Measurements from ENCODE around the gene MSMP. TPM values are rescaled to one million over a fixed set of nuclear protein-coding genes. Genes with fewer than 3 reads are reported as not detected.

Gene MSMP
- total and polyA plus RNA-seq, 2 donors (not counting 1 experiment from before 2014, with no cell fraction given) = not detected

DNA sequence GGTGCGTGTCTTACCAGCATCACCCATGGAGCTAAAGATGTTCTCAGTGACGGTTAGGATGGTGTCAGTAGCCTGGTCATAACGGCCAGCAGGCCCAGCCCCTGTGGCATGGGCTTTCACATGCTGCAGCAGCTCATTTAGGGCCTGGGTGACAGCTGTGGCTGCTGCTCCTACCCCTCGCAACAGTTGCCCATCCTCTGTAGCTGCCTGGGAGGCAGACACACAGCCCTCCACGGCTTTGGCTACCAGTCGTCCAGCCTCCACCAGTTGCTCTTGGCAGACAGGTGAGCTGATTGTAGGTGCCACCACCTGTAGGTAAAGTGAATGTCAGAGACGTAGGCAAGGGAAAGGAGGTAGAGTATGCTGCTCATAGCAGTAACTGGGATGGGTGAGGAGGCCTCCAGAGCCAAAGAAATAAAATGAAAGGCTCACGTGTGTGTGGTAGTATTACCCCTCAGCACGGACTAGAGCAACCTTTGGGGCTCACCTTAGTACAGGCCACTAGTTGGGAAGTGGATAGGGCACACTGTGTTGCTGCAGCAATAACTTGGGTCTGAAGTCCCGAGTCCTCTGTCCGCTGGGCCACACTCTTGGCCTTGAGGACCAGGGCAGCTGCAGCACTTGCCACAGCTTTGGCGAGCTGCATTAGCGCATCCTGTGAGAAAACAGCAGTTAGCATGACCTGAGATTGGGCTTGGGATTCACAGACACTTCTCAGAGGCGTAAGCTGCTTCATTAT, 36.8 kb downstream of the MSMP start:
- Histone ChIP-seq H3K4me2 (ENCODE audit: extremely low read depth, insufficient read depth, low read length) (no peak overlapping the region), H3K79me2 (ENCODE audit: control insufficient read depth, insufficient read depth, low read length) (peaks cover 17% of the 10 kb centered on the region), H3K36me3 (ENCODE audit: control insufficient read depth, insufficient read depth, low read length) (peaks cover 70% of the 10 kb centered on the region), H3K27me3 (ENCODE audit: control insufficient read depth, insufficient read depth, low read length) (no peaks in the 10 kb centered on the region), H3K4me1 (ENCODE audit: control insufficient read depth, extremely low read depth, insufficient read depth, low read length) (no peaks in the 10 kb centered on the region), H3K27ac (ENCODE audit: insufficient read depth, low read length) (no peak overlapping the region), H3K9me3 (ENCODE audit: control insufficient read depth, insufficient read depth, low read depth, low read length) (no peaks in the 10 kb centered on the region), H4K20me1 (ENCODE audit: control insufficient read depth, extremely low read depth, insufficient read depth, low read length) (no peaks in the 10 kb centered on the region), H3K4me3 (replicated peaks in 1 of 4; ENCODE audit: control extremely low read depth in 1 of 4, insufficient read depth in 1 of 4, low read depth in 3 of 4, low read length in 4 of 4) (no peak overlapping the region), H3K9ac (ENCODE audit: insufficient read depth, low read length) (peak overlapping the region; percentile 6), H2AFZ (ENCODE audit: low read length) (no peak overlapping the region)
- TF ChIP-seq EZH2 (IDR thresholded peaks at IDR 0.05; ENCODE audit: low read length, missing control alignments) = no peak
- no peak for DNase-seq (ENCODE audit: low read depth in 2 of 2)

DNA sequence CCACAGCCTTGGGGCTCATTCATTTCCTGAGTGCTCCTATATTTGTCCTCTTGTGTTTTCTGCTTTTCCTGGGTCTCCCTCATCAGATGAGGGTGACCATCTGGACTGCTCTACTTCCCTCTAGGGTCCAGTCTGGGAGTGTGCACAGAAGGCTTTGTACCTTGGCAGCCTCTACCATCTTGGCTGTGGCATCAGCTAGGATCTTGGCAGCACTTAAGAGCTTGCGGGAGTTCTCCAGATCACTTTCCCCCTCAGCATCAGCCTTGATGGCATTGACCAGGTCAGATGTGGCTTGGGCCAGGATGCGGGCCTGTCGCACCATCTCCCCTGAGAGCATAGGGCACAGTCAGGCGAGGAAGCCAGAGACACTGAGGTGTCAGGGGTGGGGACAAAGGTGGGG, 37.8 kb downstream of the MSMP start:
- H3K4me3 ChIP-seq (replicated peaks in 1 of 4; ENCODE audit: control extremely low read depth in 1 of 4, insufficient read depth in 1 of 4, low read depth in 3 of 4, low read length in 4 of 4) = no peak overlapping the region
- H3K27ac ChIP-seq (ENCODE audit: insufficient read depth, low read length) = no peak overlapping the region
- no peaks in the 10 kb centered on the region for H4K20me1 ChIP-seq (ENCODE audit: control insufficient read depth, extremely low read depth, insufficient read depth, low read length)
- H3K9me3 ChIP-seq (ENCODE audit: control insufficient read depth, insufficient read depth, low read depth, low read length) = no peaks in the 10 kb centered on the region
- H3K4me1 ChIP-seq (ENCODE audit: control insufficient read depth, extremely low read depth, insufficient read depth, low read length) = no peaks in the 10 kb centered on the region
- H3K27me3 ChIP-seq (ENCODE audit: control insufficient read depth, insufficient read depth, low read length) = no peaks in the 10 kb centered on the region
- no peak overlapping the region for H3K9ac ChIP-seq (ENCODE audit: insufficient read depth, low read length)
- H3K36me3 ChIP-seq (ENCODE audit: control insufficient read depth, insufficient read depth, low read length) = peaks cover 68% of the 10 kb centered on the region
- peaks cover 7% of the 10 kb centered on the region for H3K79me2 ChIP-seq (ENCODE audit: control insufficient read depth, insufficient read depth, low read length)
- TF ChIP-seq EZH2 (IDR thresholded peaks at IDR 0.05; ENCODE audit: low read length, missing control alignments) = no peak
- TF ChIP-seq, protein P1, sequence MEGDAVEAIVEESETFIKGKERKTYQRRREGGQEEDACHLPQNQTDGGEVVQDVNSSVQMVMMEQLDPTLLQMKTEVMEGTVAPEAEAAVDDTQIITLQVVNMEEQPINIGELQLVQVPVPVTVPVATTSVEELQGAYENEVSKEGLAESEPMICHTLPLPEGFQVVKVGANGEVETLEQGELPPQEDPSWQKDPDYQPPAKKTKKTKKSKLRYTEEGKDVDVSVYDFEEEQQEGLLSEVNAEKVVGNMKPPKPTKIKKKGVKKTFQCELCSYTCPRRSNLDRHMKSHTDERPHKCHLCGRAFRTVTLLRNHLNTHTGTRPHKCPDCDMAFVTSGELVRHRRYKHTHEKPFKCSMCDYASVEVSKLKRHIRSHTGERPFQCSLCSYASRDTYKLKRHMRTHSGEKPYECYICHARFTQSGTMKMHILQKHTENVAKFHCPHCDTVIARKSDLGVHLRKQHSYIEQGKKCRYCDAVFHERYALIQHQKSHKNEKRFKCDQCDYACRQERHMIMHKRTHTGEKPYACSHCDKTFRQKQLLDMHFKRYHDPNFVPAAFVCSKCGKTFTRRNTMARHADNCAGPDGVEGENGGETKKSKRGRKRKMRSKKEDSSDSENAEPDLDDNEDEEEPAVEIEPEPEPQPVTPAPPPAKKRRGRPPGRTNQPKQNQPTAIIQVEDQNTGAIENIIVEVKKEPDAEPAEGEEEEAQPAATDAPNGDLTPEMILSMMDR (conservative IDR thresholded peaks at IDR 0.05 in 1 of 2, IDR thresholded peaks at IDR 0.05 in 1 of 2; ENCODE audit: low read depth in 1 of 2, low read length in 2 of 2) = peak; percentile 13 to 14
- DNase-seq (ENCODE audit: low read depth in 2 of 2) = no peak
- no peak overlapping the region for H2AFZ ChIP-seq (ENCODE audit: low read length)
- no peak overlapping the region for H3K4me2 ChIP-seq (ENCODE audit: extremely low read depth, insufficient read depth, low read length)

DNA sequence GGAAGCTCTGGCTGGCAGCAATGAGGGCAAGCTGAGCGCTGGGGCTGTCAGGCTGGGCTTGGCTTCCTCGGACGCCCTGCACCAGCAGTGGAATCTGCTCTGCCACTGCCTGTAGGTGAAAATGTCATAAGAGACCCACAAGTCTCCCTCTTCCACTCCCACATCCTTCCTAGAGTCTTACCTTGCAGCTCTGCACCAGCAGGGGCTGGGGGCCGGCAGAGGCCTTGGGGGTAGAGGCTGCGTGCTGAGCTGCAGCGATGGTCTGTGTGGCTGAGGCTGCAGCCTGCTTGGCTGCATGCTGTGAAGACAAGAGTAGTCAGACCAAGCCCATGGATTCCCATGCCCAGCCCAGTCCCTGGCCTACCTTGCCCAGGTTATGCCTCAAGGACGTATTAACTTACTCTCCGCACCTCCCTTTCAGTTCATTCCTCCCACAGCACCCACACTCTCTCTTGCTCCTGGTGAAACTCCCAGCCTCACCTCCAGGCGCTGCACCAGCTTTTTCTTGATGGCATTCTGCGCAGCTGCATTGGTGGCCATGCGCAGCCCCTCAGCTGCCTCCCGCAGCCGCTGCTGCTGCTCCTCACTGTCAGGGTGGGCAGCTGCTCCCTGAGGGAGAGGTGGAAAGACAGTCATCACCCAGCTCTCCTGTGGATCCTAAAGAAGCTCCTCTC, 39.4 kb downstream of the MSMP start:
- H4K20me1 ChIP-seq (ENCODE audit: control insufficient read depth, extremely low read depth, insufficient read depth, low read length) = no peaks in the 10 kb centered on the region
- no peak for DNase-seq (ENCODE audit: low read depth in 2 of 2)
- H3K36me3 ChIP-seq (ENCODE audit: control insufficient read depth, insufficient read depth, low read length) = peaks cover 69% of the 10 kb centered on the region

More for the DNA sequence above, 39.4 kb downstream of the MSMP start:
- no peak for TF ChIP-seq EZH2 (IDR thresholded peaks at IDR 0.05; ENCODE audit: low read length, missing control alignments)
- TF ChIP-seq, protein P1 (conservative IDR thresholded peaks at IDR 0.05 in 1 of 2, IDR thresholded peaks at IDR 0.05 in 1 of 2; ENCODE audit: low read depth in 1 of 2, low read length in 2 of 2) = no peak
- Histone ChIP-seq H3K4me2 (ENCODE audit: extremely low read depth, insufficient read depth, low read length) (no peak overlapping the region), H3K27ac (ENCODE audit: insufficient read depth, low read length) (no peak overlapping the region), H3K9ac (ENCODE audit: insufficient read depth, low read length) (no peak overlapping the region), H3K4me1 (ENCODE audit: control insufficient read depth, extremely low read depth, insufficient read depth, low read length) (no peaks in the 10 kb centered on the region), H2AFZ (ENCODE audit: low read length) (no peak overlapping the region), H3K9me3 (ENCODE audit: control insufficient read depth, insufficient read depth, low read depth, low read length) (no peaks in the 10 kb centered on the region), H3K79me2 (ENCODE audit: control insufficient read depth, insufficient read depth, low read length) (peaks cover 2% of the 10 kb centered on the region), H3K4me3 (replicated peaks in 1 of 4; ENCODE audit: control extremely low read depth in 1 of 4, insufficient read depth in 1 of 4, low read depth in 3 of 4, low read length in 4 of 4) (no peak overlapping the region), H3K27me3 (ENCODE audit: control insufficient read depth, insufficient read depth, low read length) (no peaks in the 10 kb centered on the region)
